ENCODE measurements around the gene HDAC5. TPM values are rescaled to one million over a fixed set of nuclear protein-coding genes. Genes with fewer than 3 reads are reported as not detected.

HDAC5 gene
- polyA plus RNA-seq, 1 of the 3 experiments (the other 2 are of a cell fraction): 19.0 TPM

DNA sequence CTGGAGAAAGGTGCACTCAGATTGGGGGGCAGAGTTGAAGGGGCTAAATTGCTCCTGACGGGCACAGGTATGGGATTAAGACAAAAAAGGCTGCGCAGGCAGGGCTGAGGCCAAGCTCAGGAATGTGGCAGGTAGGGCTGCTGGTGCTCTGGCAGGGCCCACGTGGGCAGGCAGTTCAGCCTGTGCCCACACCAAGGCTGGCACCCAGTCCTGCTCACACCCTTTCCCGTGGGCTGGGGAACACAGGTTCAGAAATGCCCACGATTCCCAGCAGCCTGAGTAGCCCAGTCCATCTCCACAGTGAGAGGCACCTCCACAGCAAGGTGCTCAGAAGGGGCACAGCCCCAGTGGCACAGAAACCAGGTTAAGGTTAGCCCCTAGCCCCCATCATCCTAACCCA, 4.4 kb downstream of the HDAC5 start:
- ChIA-PET CTCF (no interaction called here), POLR2A (interaction anchor here (0.6 kb wide), 1 partner anchor 91 kb away, joined by 3 read pairs; no protein-coding TSS in a partner anchor)
- H3K4me2 ChIP-seq: no peak overlapping the region
- TF ChIP-seq NRF1 (IDR thresholded peaks at IDR 0.05; ENCODE audit: low read depth, low read length) (no peak), FOXJ3 (CRISPR knock-in tag; IDR thresholded peaks at IDR 0.05) (no peak), TAF1 (IDR thresholded peaks at IDR 0.05; ENCODE audit: borderline replicate concordance, low read depth, low read length) (no peak)
- TF ChIP-seq, protein P1, sequence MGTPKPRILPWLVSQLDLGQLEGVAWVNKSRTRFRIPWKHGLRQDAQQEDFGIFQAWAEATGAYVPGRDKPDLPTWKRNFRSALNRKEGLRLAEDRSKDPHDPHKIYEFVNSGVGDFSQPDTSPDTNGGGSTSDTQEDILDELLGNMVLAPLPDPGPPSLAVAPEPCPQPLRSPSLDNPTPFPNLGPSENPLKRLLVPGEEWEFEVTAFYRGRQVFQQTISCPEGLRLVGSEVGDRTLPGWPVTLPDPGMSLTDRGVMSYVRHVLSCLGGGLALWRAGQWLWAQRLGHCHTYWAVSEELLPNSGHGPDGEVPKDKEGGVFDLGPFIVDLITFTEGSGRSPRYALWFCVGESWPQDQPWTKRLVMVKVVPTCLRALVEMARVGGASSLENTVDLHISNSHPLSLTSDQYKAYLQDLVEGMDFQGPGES (IDR thresholded peaks at IDR 0.05; ENCODE audit: low read depth, low read length): no peak
- no peak overlapping the region for H3K9ac ChIP-seq
- peaks cover 4 to 26% of the 10 kb centered on the region in 2 experiments; a peak in 2 of 4 replicates for H3K4me1 ChIP-seq (ENCODE audit: control insufficient read depth in 1 of 2, insufficient read depth in 2 of 2, low read depth in 1 of 2, low read length in 1 of 2)
- no peaks in the 10 kb centered on the region for H3K9me2 ChIP-seq
- H3K36me3 ChIP-seq (replicated peaks in 1 of 2; ENCODE audit: control insufficient read depth in 1 of 2, insufficient read depth in 2 of 2, low read length in 1 of 2): peaks cover 3% of the 10 kb centered on the region in 2 experiments
- H3K9me3 ChIP-seq: no peaks in the 10 kb centered on the region
- no peak for DNase-seq
- H3K79me2 ChIP-seq (ENCODE audit: insufficient read depth): peaks cover 19% of the 10 kb centered on the region; the same call in 1 of the 2 replicates
- H3K27me3 ChIP-seq (ENCODE audit: insufficient read depth): no peaks in the 10 kb centered on the region
- no peak overlapping the region for H3K27ac ChIP-seq (ENCODE audit: low read depth in 2 of 2, low read length in 1 of 2)
- H4K20me1 ChIP-seq (ENCODE audit: insufficient read depth): peaks cover 26% of the 10 kb centered on the region; the same call in 1 of the 2 replicates
- WGBS (ENCODE audit: low lambda C conversion rate): 55% methylated on average over 4 of the region's 5 CpGs
- no peak overlapping the region for H3K4me3 ChIP-seq (ENCODE audit: low read depth in 2 of 2, low read length in 1 of 2)
- no peak overlapping the region for H2AFZ ChIP-seq (ENCODE audit: low read depth)
- peaks cover 7% of the 10 kb centered on the region for H3F3A ChIP-seq (replicated peaks; ENCODE audit: insufficient read depth)

DNA sequence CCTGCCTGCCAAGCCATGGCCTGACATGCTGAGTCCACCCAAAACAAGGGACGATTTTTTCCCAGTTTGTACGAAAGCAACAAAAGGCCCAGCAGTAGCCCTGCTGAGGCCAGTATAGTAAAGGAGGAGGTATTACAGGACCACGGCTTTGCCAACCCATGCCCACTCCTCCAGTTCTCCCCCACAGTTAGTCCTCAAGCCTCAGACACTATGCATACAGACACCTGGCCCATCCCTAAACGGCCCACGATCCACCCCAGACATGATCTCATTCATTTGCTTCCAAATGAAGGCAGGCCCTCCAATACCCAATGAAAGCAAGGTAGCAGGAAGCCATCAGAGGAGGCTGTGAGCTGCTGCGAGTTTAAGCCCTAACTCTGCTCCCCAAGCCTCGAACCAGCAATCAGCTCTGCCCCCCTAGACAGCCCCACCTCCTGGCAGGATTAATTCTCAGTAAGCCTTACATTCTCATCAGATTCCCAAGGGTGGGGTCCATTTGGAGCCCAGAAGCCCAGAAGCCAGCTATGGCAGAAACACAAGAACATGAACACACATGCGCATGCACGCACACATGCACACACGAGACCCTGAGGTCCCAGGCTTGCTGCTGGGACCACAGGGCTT, 4.9 kb downstream of the HDAC5 start:
- no peak overlapping the region for H3K4me2 ChIP-seq
- H3K4me1 ChIP-seq (ENCODE audit: control insufficient read depth in 1 of 2, insufficient read depth in 2 of 2, low read depth in 1 of 2, low read length in 1 of 2): peaks cover 4 to 26% of the 10 kb centered on the region in 2 experiments; a peak in 2 of 4 replicates
- ChIA-PET CTCF (interaction anchor here (1.2 to 3.4 kb wide), 3 partner anchors 50 to 111 kb away, joined by 3 to 10 read pairs (median 4); no protein-coding TSS in a partner anchor), POLR2A (interaction anchor here (0.6 kb wide), 1 partner anchor 90 kb away, joined by 3 read pairs; no protein-coding TSS in a partner anchor)
- WGBS (ENCODE audit: low lambda C conversion rate): 84% methylated on average over 8 of the region's 10 CpGs
- no peaks in the 10 kb centered on the region for H3K9me3 ChIP-seq
- DNase-seq: no peak
- peaks cover 26% of the 10 kb centered on the region; the same call in 1 of the 2 replicates for H4K20me1 ChIP-seq (ENCODE audit: insufficient read depth)
- H2AFZ ChIP-seq (ENCODE audit: low read depth): no peak overlapping the region
- TF ChIP-seq FOXM1 (IDR thresholded peaks at IDR 0.05; ENCODE audit: low read depth) (no peak), TCF12 (IDR thresholded peaks at IDR 0.05) (no peak), TEAD4 (IDR thresholded peaks at IDR 0.05; ENCODE audit: borderline replicate concordance, insufficient read depth) (no peak), ELF1 (IDR thresholded peaks at IDR 0.05) (no peak), MXI1 (IDR thresholded peaks at IDR 0.05; ENCODE audit: low read depth, low read length) (no peak), TAF1 (IDR thresholded peaks at IDR 0.05; ENCODE audit: borderline replicate concordance, low read depth, low read length) (no peak), GATA2 (CRISPR knock-in tag; IDR thresholded peaks at IDR 0.05) (no peak), GABPA (IDR thresholded peaks at IDR 0.05; ENCODE audit: low read depth) (no peak), POLR2AphosphoS5 (IDR thresholded peaks at IDR 0.05; ENCODE audit: low read depth, low read length) (no peak), FOXJ3 (CRISPR knock-in tag; IDR thresholded peaks at IDR 0.05) (no peak), RAD21 (IDR thresholded peaks at IDR 0.05; ENCODE audit: low read length) (no peak), CHD2 (IDR thresholded peaks at IDR 0.05; ENCODE audit: low read length, partially characterized antibody) (no peak)
- TF ChIP-seq, protein P2, sequence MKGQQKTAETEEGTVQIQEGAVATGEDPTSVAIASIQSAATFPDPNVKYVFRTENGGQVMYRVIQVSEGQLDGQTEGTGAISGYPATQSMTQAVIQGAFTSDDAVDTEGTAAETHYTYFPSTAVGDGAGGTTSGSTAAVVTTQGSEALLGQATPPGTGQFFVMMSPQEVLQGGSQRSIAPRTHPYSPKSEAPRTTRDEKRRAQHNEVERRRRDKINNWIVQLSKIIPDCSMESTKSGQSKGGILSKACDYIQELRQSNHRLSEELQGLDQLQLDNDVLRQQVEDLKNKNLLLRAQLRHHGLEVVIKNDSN (IDR thresholded peaks at IDR 0.05; ENCODE audit: borderline replicate concordance, low read depth): no peak
- TF ChIP-seq, protein P3, sequence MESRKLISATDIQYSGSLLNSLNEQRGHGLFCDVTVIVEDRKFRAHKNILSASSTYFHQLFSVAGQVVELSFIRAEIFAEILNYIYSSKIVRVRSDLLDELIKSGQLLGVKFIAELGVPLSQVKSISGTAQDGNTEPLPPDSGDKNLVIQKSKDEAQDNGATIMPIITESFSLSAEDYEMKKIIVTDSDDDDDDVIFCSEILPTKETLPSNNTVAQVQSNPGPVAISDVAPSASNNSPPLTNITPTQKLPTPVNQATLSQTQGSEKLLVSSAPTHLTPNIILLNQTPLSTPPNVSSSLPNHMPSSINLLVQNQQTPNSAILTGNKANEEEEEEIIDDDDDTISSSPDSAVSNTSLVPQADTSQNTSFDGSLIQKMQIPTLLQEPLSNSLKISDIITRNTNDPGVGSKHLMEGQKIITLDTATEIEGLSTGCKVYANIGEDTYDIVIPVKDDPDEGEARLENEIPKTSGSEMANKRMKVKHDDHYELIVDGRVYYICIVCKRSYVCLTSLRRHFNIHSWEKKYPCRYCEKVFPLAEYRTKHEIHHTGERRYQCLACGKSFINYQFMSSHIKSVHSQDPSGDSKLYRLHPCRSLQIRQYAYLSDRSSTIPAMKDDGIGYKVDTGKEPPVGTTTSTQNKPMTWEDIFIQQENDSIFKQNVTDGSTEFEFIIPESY (IDR thresholded peaks at IDR 0.05; ENCODE audit: borderline replicate concordance, low read depth): no peak
- TF ChIP-seq, protein P4, sequence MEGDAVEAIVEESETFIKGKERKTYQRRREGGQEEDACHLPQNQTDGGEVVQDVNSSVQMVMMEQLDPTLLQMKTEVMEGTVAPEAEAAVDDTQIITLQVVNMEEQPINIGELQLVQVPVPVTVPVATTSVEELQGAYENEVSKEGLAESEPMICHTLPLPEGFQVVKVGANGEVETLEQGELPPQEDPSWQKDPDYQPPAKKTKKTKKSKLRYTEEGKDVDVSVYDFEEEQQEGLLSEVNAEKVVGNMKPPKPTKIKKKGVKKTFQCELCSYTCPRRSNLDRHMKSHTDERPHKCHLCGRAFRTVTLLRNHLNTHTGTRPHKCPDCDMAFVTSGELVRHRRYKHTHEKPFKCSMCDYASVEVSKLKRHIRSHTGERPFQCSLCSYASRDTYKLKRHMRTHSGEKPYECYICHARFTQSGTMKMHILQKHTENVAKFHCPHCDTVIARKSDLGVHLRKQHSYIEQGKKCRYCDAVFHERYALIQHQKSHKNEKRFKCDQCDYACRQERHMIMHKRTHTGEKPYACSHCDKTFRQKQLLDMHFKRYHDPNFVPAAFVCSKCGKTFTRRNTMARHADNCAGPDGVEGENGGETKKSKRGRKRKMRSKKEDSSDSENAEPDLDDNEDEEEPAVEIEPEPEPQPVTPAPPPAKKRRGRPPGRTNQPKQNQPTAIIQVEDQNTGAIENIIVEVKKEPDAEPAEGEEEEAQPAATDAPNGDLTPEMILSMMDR (IDR thresholded peaks at IDR 0.05): no peak
- H3K4me3 ChIP-seq (ENCODE audit: low read depth in 2 of 2, low read length in 1 of 2): no peak overlapping the region
- peaks cover 19% of the 10 kb centered on the region; the same call in 1 of the 2 replicates for H3K79me2 ChIP-seq (ENCODE audit: insufficient read depth)
- no peak overlapping the region for H3K27ac ChIP-seq (ENCODE audit: low read depth in 2 of 2, low read length in 1 of 2)
- H3F3A ChIP-seq (replicated peaks; ENCODE audit: insufficient read depth): peaks cover 3% of the 10 kb centered on the region
- H3K9me2 ChIP-seq: no peaks in the 10 kb centered on the region
- no peak overlapping the region for H3K9ac ChIP-seq
- H3K36me3 ChIP-seq (replicated peaks in 1 of 2; ENCODE audit: control insufficient read depth in 1 of 2, insufficient read depth in 2 of 2, low read length in 1 of 2): peaks cover 3% of the 10 kb centered on the region in 2 experiments
- H3K27me3 ChIP-seq (ENCODE audit: insufficient read depth): no peaks in the 10 kb centered on the region
